Left renal cortex interstitium (tissue), 4 donors: Measurements from ENCODE around the gene CCNT2. TPM values are rescaled to one million over a fixed set of nuclear protein-coding genes. Genes with fewer than 3 reads are reported as not detected.
"Not testable (repeated sequence)": the region's sequence is repeated elsewhere in the genome, so short reads cannot be mapped to it uniquely, and the experiment has no call there.

Experiments used
- DNase-seq, 4 donors: peaks; one replicate each; pipeline ENCODE4 v3.0.0-alpha.2; 2013; ENCODE audit warnings: low read depth in 4 of 4, low spot score in 2 of 4, missing footprints in 1 of 4
- polyA plus RNA-seq, 4 donors: library from polyadenylated mRNA; unstranded; fragments of 120-200 nt; gene quantifications; one replicate each; pipeline ENCODE4 v1.2.1, GENCODE V29; 2013; ENCODE audit not compliant: insufficient read length in 4 of 4

CCNT2 gene
- 10 to 100 TPM; 48.7 to 80.2 (median 61.5) TPM for polyA plus RNA-seq

GRCh38 chr2:134918526-134919340 is at the start of gene CCNT2:
Gene CCNT2, plus strand, starts transcription at chr2:134918822. Its CDS starts 33 bp downstream, at chr2:134918855.
- peak in 3 of 4 donors; percentile 97 to 99 (median 98) for DNase-seq

- DNase-seq, result no peak
These were observed 48.5 kb upstream of the CCNT2 start for GRCh38 chr2:134869946-134870736.

- DNase-seq, result no peak
These were observed 45.5 kb upstream of the CCNT2 start for GRCh38 chr2:134873152-134873551.

GRCh38 chr2:134875309-134875708 is 43.3 kb upstream of the CCNT2 start:
- DNase-seq, result no peak

GRCh38 chr2:134882773-134883172 is 35.8 kb upstream of the CCNT2 start:
- DNase-seq, result no peak

GRCh38 chr2:134883552-134884293 is 34.9 kb upstream of the CCNT2 start:
- no peak for DNase-seq

GRCh38 chr2:134884435-134884834 is 34.2 kb upstream of the CCNT2 start:
- DNase-seq, result no peak

- DNase-seq, result peak in 1 of 4 donors; percentile 7
These were observed 26.2 kb upstream of the CCNT2 start for GRCh38 chr2:134892282-134893035.

- no peak for DNase-seq
These were observed 20.7 kb upstream of the CCNT2 start for GRCh38 chr2:134897932-134898331.

- no peak for DNase-seq
These were observed 19.4 kb upstream of the CCNT2 start for GRCh38 chr2:134899204-134899603.

- no peak for DNase-seq
These were observed 18.5 kb upstream of the CCNT2 start for GRCh38 chr2:134900151-134900550.

- DNase-seq, result not testable (repeated sequence)
These were observed 14.9 kb upstream of the CCNT2 start for GRCh38 chr2:134903701-134904100.

- no peak for DNase-seq
These were observed 13.5 kb upstream of the CCNT2 start for GRCh38 chr2:134905168-134905567.

- DNase-seq, result no peak
These were observed 11.9 kb upstream of the CCNT2 start for GRCh38 chr2:134906726-134907125.

- DNase-seq, result not testable (repeated sequence)
These were observed 11.0 kb upstream of the CCNT2 start for GRCh38 chr2:134907441-134908116.

GRCh38 chr2:134910763-134911399 is 7.7 kb upstream of the CCNT2 start:
- no peak for DNase-seq

- DNase-seq, result no peak
These were observed 7.2 kb upstream of the CCNT2 start for GRCh38 chr2:134911400-134911785.

GRCh38 chr2:134912361-134912760 is 6.3 kb upstream of the CCNT2 start:
- no peak for DNase-seq

- DNase-seq, result no peak
These were observed 1.2 kb upstream of the CCNT2 start for GRCh38 chr2:134917360-134917865.
